ENCODE results near the gene KLK3.
"Not testable (repeated sequence)": the region's sequence is repeated elsewhere in the genome, so short reads cannot be mapped to it uniquely, and the experiment has no call there.

Gene KLK3

GRCh38 chr19:50854636-50855410 is at the start of gene KLK3:
Gene KLK3 (plus strand): TSS chr19:50854915. CDS start chr19:50854956, 41 bp downstream.
- no peak for DNase-seq

- no peak for DNase-seq
Observed at GRCh38 chr19:50808856-50809255, 45.9 kb upstream of the KLK3 start.

- not testable (repeated sequence) for DNase-seq
Observed at GRCh38 chr19:50811622-50812238, 43.0 kb upstream of the KLK3 start.

GRCh38 chr19:50812474-50812873 is 42.2 kb upstream of the KLK3 start:
- DNase-seq, result no peak

- no peak for DNase-seq
Observed at GRCh38 chr19:50814883-50815282, 39.8 kb upstream of the KLK3 start.

- DNase-seq, result no peak
Observed at GRCh38 chr19:50815439-50815838, 39.3 kb upstream of the KLK3 start.

GRCh38 chr19:50817941-50818858 is 36.5 kb upstream of the KLK3 start:
- DNase-seq, result peak; percentile 84

GRCh38 chr19:50818859-50819472 is 35.7 kb upstream of the KLK3 start:
- DNase-seq, result no peak

GRCh38 chr19:50819636-50820035 is 35.1 kb upstream of the KLK3 start:
- DNase-seq, result no peak

- DNase-seq, result no peak
Observed at GRCh38 chr19:50820086-50820485, 34.6 kb upstream of the KLK3 start.

GRCh38 chr19:50820549-50821247 is 34.0 kb upstream of the KLK3 start:
- DNase-seq, result no peak

GRCh38 chr19:50821248-50821612 is 33.5 kb upstream of the KLK3 start:
- no peak for DNase-seq

- DNase-seq, result no peak
Observed at GRCh38 chr19:50821622-50822021, 33.1 kb upstream of the KLK3 start.

GRCh38 chr19:50822661-50823208 is 32.0 kb upstream of the KLK3 start:
- DNase-seq, result no peak

GRCh38 chr19:50823389-50824042 is 31.2 kb upstream of the KLK3 start, which contains the start of gene KLK1:
Gene KLK1 (minus strand): TSS chr19:50823787. CDS start chr19:50823748, 39 bp downstream.
- DNase-seq, result no peak

- DNase-seq, result no peak
Observed at GRCh38 chr19:50826492-50827240, 28.0 kb upstream of the KLK3 start.

- DNase-seq, result no peak
Observed at GRCh38 chr19:50827476-50827875, 27.2 kb upstream of the KLK3 start.

GRCh38 chr19:50829801-50830200 is 24.9 kb upstream of the KLK3 start:
- DNase-seq, result no peak

GRCh38 chr19:50830266-50831025 is 24.3 kb upstream of the KLK3 start:
- no peak for DNase-seq

- DNase-seq, result no peak
Observed at GRCh38 chr19:50831026-50831396, 23.7 kb upstream of the KLK3 start.
